GM12878 (cell line): ENCODE data around the gene OGFR. TPM values are rescaled to one million over a fixed set of nuclear protein-coding genes. Genes with fewer than 3 reads are reported as not detected.

Experiments
- ATAC-seq: fragments of 200-7000 bp; cut with Tn5 transposase; 3 replicates; pipeline ENCODE4 v1.9.1; 2020; ENCODE audit warnings: mild to moderate bottlenecking, moderate library complexity
- BruUV-seq: library from RNA; stranded (reverse); fragments of 400-500 nt; replicated peaks from 2 replicates; lab custom pipeline; 2021; lab: Mats Ljungman, UMichigan
- CTCF ChIA-PET: fragments of 300-600 bp; sonication (Branson Sonifier 250); formaldehyde crosslinking; extraction: SDS; loops from one replicate; lab custom pipeline; 2021; ENCODE audit warnings: inconsistent platforms; lab: Yijun Ruan, JAX
- POLR2A ChIA-PET: fragments of 350-600 bp; formaldehyde crosslinking; extraction: SDS; loops from one replicate; lab custom pipeline; 2021; ENCODE audit warnings: inconsistent platforms; lab: Charles Lee
- RAD21 ChIA-PET: fragments of 300-600 bp; sonication (Branson Sonifier 250); formaldehyde crosslinking; loops from one replicate; lab custom pipeline; 2023; ENCODE audit warnings: antibody characterized with exemption; ENCODE audit not compliant: unreplicated experiment; lab: Charles Lee
- SMC1A ChIA-PET: fragments of 300-600 bp; sonication (Branson Sonifier 250); formaldehyde crosslinking; loops from one replicate; lab custom pipeline; 2023; ENCODE audit not compliant: unreplicated experiment, uncharacterized antibody; lab: Charles Lee
- DNase-seq: peaks from one replicate; pipeline ENCODE4 v3.0.0-alpha.2; 2011; ENCODE audit warnings: low read depth, low spot score
- FAIRE-seq: peaks from 3 replicates; lab custom pipeline; 2011; peaks lifted over from hg19 to GRCh38; lab: Jason Lieb, UNC
- H2AFZ ChIP-seq: 2 replicates; pipeline ENCODE4 v1.6.0; 2011; ENCODE audit warnings: low read depth, low read length, control low read depth; ENCODE audit not compliant: control insufficient read depth
- H3K27ac ChIP-seq: 2 replicates; pipeline ENCODE4 v1.5.1; 2011; ENCODE audit warnings: control low read depth; ENCODE audit not compliant: control insufficient read depth, insufficient read depth
- H3K27me3 ChIP-seq, 2 experiments: replicated peaks in 1 of 2; 2 replicates each; pipeline versions ENCODE4 v1.6.0 to v1.6.1; 2011; ENCODE audit warnings: low read length in 1 of 2; ENCODE audit not compliant: control insufficient read depth in 2 of 2, insufficient read depth in 2 of 2
- H3K36me3 ChIP-seq, 2 experiments: 2 replicates each; pipeline ENCODE4 v1.5.1; 2011; ENCODE audit warnings: low read length in 1 of 2; ENCODE audit not compliant: control insufficient read depth in 2 of 2, insufficient read depth in 2 of 2
- H3K4me1 ChIP-seq: 2 replicates; pipeline ENCODE4 v1.6.1; 2011; ENCODE audit warnings: mild to moderate bottlenecking, low read length, moderate library complexity, mixed read lengths; ENCODE audit not compliant: control insufficient read depth, insufficient read depth
- H3K4me2 ChIP-seq: 2 replicates; pipeline ENCODE4 v1.6.0; 2011; ENCODE audit warnings: control low read depth; ENCODE audit not compliant: control insufficient read depth, insufficient read depth
- H3K4me3 ChIP-seq: fragments of 200-600 bp; sonication (generic); 2 replicates; pipeline ENCODE4 v1.5.1; 2016
- H3K79me2 ChIP-seq: 2 replicates; pipeline ENCODE4 v1.6.0; 2011; ENCODE audit warnings: low read length; ENCODE audit not compliant: control insufficient read depth, insufficient read depth
- H3K9ac ChIP-seq: 2 replicates; pipeline ENCODE4 v1.8.0; 2011; ENCODE audit warnings: low read length, control low read depth, mixed read lengths; ENCODE audit not compliant: control insufficient read depth, insufficient read depth
- H3K9me3 ChIP-seq: replicated peaks from 3 replicates; pipeline ENCODE4 v1.5.1; 2011; ENCODE audit warnings: mild to moderate bottlenecking, low read length; ENCODE audit not compliant: control insufficient read depth, insufficient read depth
- H4K20me1 ChIP-seq: 2 replicates; pipeline ENCODE4 v1.6.0; 2011; ENCODE audit not compliant: control insufficient read depth, insufficient read depth
- BCLAF1 ChIP-seq: fragments of 450-650 bp; IDR thresholded peaks from 2 replicates; pipeline ENCODE4 v1.6.1; 2017; ENCODE audit warnings: antibody characterized with exemption, mild to moderate bottlenecking, moderate library complexity
- CBX3 ChIP-seq: fragments of 200-600 bp; sonication (generic); IDR thresholded peaks from 2 replicates; pipeline ENCODE4 v1.6.1; 2016; ENCODE audit warnings: low read depth, borderline replicate concordance
- CHD2 ChIP-seq: IDR thresholded peaks from 2 replicates; pipeline ENCODE4 v1.6.1; 2011; ENCODE audit warnings: low read depth, low read length, improper control_type of control experiment, borderline replicate concordance
- GABPA ChIP-seq: IDR thresholded peaks from 2 replicates; pipeline ENCODE4 v1.6.1; 2014; ENCODE audit warnings: antibody characterized with exemption, low read depth, mild to moderate bottlenecking, inconsistent platforms
- HDAC6 ChIP-seq: fragments of 200-600 bp; sonication (generic); IDR thresholded peaks from one replicate; pipeline ENCODE4 v1.8.0; 2017; ENCODE audit warnings: antibody characterized with exemption; ENCODE audit not compliant: unreplicated experiment
- KDM1A ChIP-seq: fragments of 200-600 bp; sonication (generic); IDR thresholded peaks from 2 replicates; pipeline ENCODE4 v1.6.1; 2016; ENCODE audit warnings: borderline replicate concordance
- NR2C1 ChIP-seq: fragments of 450-650 bp; IDR thresholded peaks from 2 replicates; pipeline ENCODE4 v1.6.1; 2017; ENCODE audit warnings: antibody characterized with exemption, mild to moderate bottlenecking, moderate library complexity
- NR2C2 ChIP-seq: IDR thresholded peaks from 2 replicates; pipeline ENCODE4 v1.6.1; 2011; ENCODE audit warnings: borderline replicate concordance, low read depth; ENCODE audit not compliant: control insufficient read depth, insufficient read length
- PBX3 ChIP-seq: IDR thresholded peaks from 2 replicates; pipeline ENCODE4 v1.6.1; 2011; ENCODE audit warnings: mild to moderate bottlenecking, low read depth, low read length, moderate library complexity; ENCODE audit not compliant: insufficient replicate concordance
- RB1 ChIP-seq: fragments of 450-650 bp; formaldehyde crosslinking; IDR thresholded peaks from 2 replicates; pipeline ENCODE4 v1.6.1; 2017; ENCODE audit warnings: mild to moderate bottlenecking, borderline replicate concordance
- SMAD5 ChIP-seq: IDR thresholded peaks from 2 replicates; pipeline ENCODE4 v1.6.1; 2016; ENCODE audit warnings: antibody characterized with exemption, low read depth
- SPI1 ChIP-seq: IDR thresholded peaks from 2 replicates; pipeline ENCODE4 v1.6.1; 2011; ENCODE audit warnings: low read depth, mild to moderate bottlenecking, low read length, moderate library complexity, borderline replicate concordance; ENCODE audit not compliant: insufficient read depth
- ZNF207 ChIP-seq: fragments of 450-650 bp; IDR thresholded peaks from 2 replicates; pipeline ENCODE4 v1.6.1; 2014; ENCODE audit warnings: antibody characterized with exemption, mild to moderate bottlenecking, borderline replicate concordance
- WGBS: methylation state at CpG from one replicate; pipeline ENCODE4 v1.1.6; 2016; ENCODE audit warnings: low lambda C conversion rate; ENCODE audit not compliant: insufficient replicate concordance, insufficient coverage; ENCODE audit errors: missing lambda C conversion rate; 5-methylcytosine and 5-hydroxymethylcytosine counted together
- in situ Hi-C: fragments of 300-500 bp; cut with MboI; formaldehyde crosslinking; loops from 9 replicates; pipeline ENCODE4 v1.14.3; 2018; ENCODE audit warnings: mixed read lengths
- intact Hi-C: fragments of 100-400 bp; cut with micrococcal nuclease; formaldehyde crosslinking; loops from one replicate; pipeline ENCODE4 v1.14.2; 2022; ENCODE audit not compliant: unreplicated experiment
- polyA plus RNA-seq, 11 experiments: library from polyadenylated mRNA; depleted of rRNA in 4 of 11; unstranded in 6 of 11; stranded (reverse) in 5 of 11; fragments of >200 nt; fragmentation: Nextera tagmentation in 4 of 11; fragmentation: Illumina TruSeq in 1 of 11; extraction: Ambion mirVana in 4 of 11; extraction: Trizol in 1 of 11; gene quantifications; 1 replicate in 1 of 11; 2 replicates in 10 of 11; pipeline versions ENCODE4 v1.2.1 to v1.2.3, GENCODE V29; 2011 to 2016; ENCODE audit warnings: inconsistent platforms in 2 of 11, missing spikeins in 2 of 11, low read depth in 1 of 11
- total RNA-seq, 4 experiments: library from RNA; depleted of rRNA in 3 of 4; stranded (reverse); fragments of >200 nt in 3 of 4; fragmentation: Illumina TruSeq in 1 of 4; extraction: Trizol in 1 of 4; gene quantifications; 2 replicates each; pipeline versions ENCODE4 v1.2.1 to v1.2.3, GENCODE V29; 2013 to 2021
- TF ChIP-seq, protein P1 (sequence below): fragments of 450-650 bp; IDR thresholded peaks from 2 replicates; pipeline ENCODE4 v1.6.1; 2014; ENCODE audit warnings: mild to moderate bottlenecking

Gene OGFR
- total and polyA plus RNA-seq, 10 of the 15 experiments (the other 5 are each of a cell fraction or from before 2014, with no cell fraction given), result 0.72 to 62.1 (median 27.3) TPM

DNA sequence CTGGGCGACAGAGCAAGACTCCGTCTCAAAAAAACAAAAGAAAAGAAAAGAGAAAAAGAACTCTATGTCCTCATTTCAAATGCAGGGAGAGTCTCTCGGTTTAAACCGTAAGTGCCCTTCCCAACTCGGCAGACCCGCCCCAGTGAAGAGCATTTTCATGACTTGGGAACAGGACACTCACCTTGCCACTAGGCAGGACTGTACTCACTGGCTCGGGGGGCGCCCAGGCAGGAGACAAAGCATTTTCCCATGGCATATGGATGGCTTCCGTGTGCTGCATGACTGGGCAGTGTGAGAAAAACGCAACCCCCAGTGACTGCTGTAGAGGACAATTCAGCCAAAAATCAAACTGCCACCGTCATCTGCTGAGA, 32.0 kb upstream of the OGFR start:
- no peak overlapping the region for H3K4me3 ChIP-seq
- RAD21 ChIA-PET, result no interaction called here
- no peak overlapping the region for H3K9ac ChIP-seq
- H3K27ac ChIP-seq, result no peak overlapping the region
- CTCF ChIA-PET, result no interaction called here
- no peaks in the 10 kb centered on the region for H4K20me1 ChIP-seq
- intact Hi-C loops (no loop called here), in situ Hi-C loops (no loop called here)
- H3K9me3 ChIP-seq, result no peaks in the 10 kb centered on the region; the same call in 2 of the 3 replicates
- no peak for ATAC-seq
- H3K4me1 ChIP-seq, result peaks cover 10% of the 10 kb centered on the region
- DNase-seq, result no peak
- POLR2A ChIA-PET, result no interaction called here
- no TSS peak for BruUV-seq
- no peaks in the 10 kb centered on the region for H3K36me3 ChIP-seq
- no peak overlapping the region for H3K4me2 ChIP-seq
- H3K79me2 ChIP-seq, result no peaks in the 10 kb centered on the region
- 35% methylated on average over 11 of the region's 11 CpGs for WGBS
- SMC1A ChIA-PET, result no interaction called here
- H2AFZ ChIP-seq, result no peak overlapping the region
- TF ChIP-seq CBX3 (no peak), SMAD5 (no peak), NR2C1 (no peak), HDAC6 (no peak), KDM1A (no peak), CHD2 (no peak), BCLAF1 (no peak), GABPA (no peak), ZNF207 (no peak), PBX3 (no peak), RB1 (no peak), NR2C2 (no peak), SPI1 (no peak)
- TF ChIP-seq, protein P1, sequence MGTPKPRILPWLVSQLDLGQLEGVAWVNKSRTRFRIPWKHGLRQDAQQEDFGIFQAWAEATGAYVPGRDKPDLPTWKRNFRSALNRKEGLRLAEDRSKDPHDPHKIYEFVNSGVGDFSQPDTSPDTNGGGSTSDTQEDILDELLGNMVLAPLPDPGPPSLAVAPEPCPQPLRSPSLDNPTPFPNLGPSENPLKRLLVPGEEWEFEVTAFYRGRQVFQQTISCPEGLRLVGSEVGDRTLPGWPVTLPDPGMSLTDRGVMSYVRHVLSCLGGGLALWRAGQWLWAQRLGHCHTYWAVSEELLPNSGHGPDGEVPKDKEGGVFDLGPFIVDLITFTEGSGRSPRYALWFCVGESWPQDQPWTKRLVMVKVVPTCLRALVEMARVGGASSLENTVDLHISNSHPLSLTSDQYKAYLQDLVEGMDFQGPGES, result no peak
- H3K27me3 ChIP-seq, result no peaks in the 10 kb centered on the region; a peak in 2 of 4 replicates
- no peak for FAIRE-seq
